T-helper 17 cell (primary cell): ENCODE results near the gene ZNF48. TPM values are rescaled to one million over a fixed set of nuclear protein-coding genes. Genes with fewer than 3 reads are reported as not detected.
A peak's percentile ranks its signal among the peaks of the same experiment; 100 is the strongest.

Experiments
- ATAC-seq: fragments of 150-1000 bp; cut with Tn5 transposase; 2 replicates; pipeline ENCODE4 v1.10.0; 2021; ENCODE audit warnings: mild to moderate bottlenecking, moderate library complexity
- DNase-seq, 3 donors: peaks; one replicate each; pipeline versions ENCODE4 v3.0.0 to v3.0.0-alpha.2; 2020 to 2021
- H3K9me3 ChIP-seq: one replicate; pipeline ENCODE4 v1.7.0; 2013; ENCODE audit warnings: low read length, mild to moderate bottlenecking; ENCODE audit not compliant: control insufficient read depth, poor library complexity, severe bottlenecking
- H3K27ac Mint-ChIP-seq: one replicate; pipeline ENCODE4 v1.8.0; 2022; ENCODE audit warnings: mild to moderate bottlenecking, moderate library complexity, mixed read lengths
- H3K27me3 Mint-ChIP-seq: one replicate; pipeline ENCODE4 v1.8.0; 2022; ENCODE audit warnings: mixed read lengths
- H3K36me3 Mint-ChIP-seq: one replicate; pipeline ENCODE4 v1.8.0; 2022; ENCODE audit warnings: low read depth, mixed read lengths
- H3K4me1 Mint-ChIP-seq: one replicate; pipeline ENCODE4 v1.8.0; 2022; ENCODE audit warnings: mild to moderate bottlenecking, mixed read lengths
- H3K4me3 Mint-ChIP-seq: one replicate; pipeline ENCODE4 v1.8.0; 2022; ENCODE audit warnings: mild to moderate bottlenecking, moderate library complexity, mixed read lengths
- total RNA-seq, 4 donors: library from RNA in 2 of 4; stranded (reverse) in 2 of 4; gene quantifications; one replicate each; pipeline ENCODE4 v1.2.3 and lab custom pipeline; 2022 to 2026

ZNF48 gene
- total RNA-seq, 2 donors from 2014 or later: 6.2 to 6.7 TPM

DNA sequence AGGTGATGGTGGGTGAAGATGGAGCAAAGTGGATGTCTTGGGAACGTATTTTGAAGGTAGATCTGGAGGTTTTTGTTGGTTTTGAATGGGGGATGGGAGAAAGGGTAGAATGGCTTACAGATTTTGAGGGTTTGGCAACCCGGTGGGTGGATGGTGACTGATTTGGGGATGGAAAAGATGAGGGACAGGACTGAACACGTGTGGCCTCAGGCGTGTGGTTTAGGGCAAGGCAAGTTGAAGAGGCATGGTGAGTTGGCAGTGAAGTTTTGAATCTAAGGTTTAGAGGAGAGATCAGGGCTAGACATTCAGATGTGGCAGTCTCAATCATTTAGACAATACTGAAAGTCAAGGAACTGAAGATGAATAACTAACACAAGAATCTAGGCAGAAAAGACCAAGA lies 39.6 kb downstream of the ZNF48 start:
- H3K4me1 Mint-ChIP-seq: peaks cover 20% of the 10 kb centered on the region
- H3K27ac Mint-ChIP-seq: peak overlapping the region; percentile 90
- H3K4me3 Mint-ChIP-seq: peak overlapping the region; percentile 16
- ATAC-seq: no peak
- H3K9me3 ChIP-seq: no peaks in the 10 kb centered on the region
- no peaks in the 10 kb centered on the region for H3K36me3 Mint-ChIP-seq
- DNase-seq: no peak
- no peaks in the 10 kb centered on the region for H3K27me3 Mint-ChIP-seq

- Mint-ChIP-seq H3K27me3 (no peaks in the 10 kb centered on the region), H3K4me1 (peaks cover 22% of the 10 kb centered on the region), H3K27ac (no peak overlapping the region), H3K4me3 (no peak overlapping the region), H3K36me3 (no peaks in the 10 kb centered on the region)
- H3K9me3 ChIP-seq: no peaks in the 10 kb centered on the region
- DNase-seq (no peak), ATAC-seq (no peak)
Measured at GRCh38 chr16:30437511-30438046, 42.4 kb downstream of the ZNF48 start.

DNA sequence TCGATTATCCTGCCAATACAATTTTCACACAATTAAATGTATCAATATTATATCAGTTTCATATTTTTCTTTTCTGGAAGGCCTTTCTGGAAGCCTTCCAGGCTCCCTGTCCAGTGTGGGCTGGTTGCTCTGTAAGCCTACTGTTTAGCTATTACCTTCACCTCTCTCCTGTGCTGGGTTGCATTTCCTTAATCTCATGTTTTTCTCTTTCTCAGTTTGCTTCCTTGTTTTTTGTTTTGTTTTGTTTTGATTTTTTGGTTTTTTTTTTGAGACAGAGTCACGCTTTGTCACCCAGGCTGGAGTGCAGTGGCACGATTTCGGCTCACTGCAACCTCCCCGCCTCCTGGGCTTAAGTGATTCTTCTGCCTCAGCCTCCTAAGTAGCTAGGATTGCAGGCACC lies 43.6 kb downstream of the ZNF48 start:
- DNase-seq: no peak
- H3K27ac Mint-ChIP-seq: no peak overlapping the region
- ATAC-seq: no peak
- no peaks in the 10 kb centered on the region for H3K9me3 ChIP-seq
- H3K36me3 Mint-ChIP-seq: no peaks in the 10 kb centered on the region
- no peaks in the 10 kb centered on the region for H3K27me3 Mint-ChIP-seq
- H3K4me1 Mint-ChIP-seq: peaks cover 28% of the 10 kb centered on the region
- H3K4me3 Mint-ChIP-seq: peak overlapping the region; percentile 36

- no peak for ATAC-seq
- no peak for DNase-seq
- H3K36me3 Mint-ChIP-seq: no peaks in the 10 kb centered on the region
- peaks cover 25% of the 10 kb centered on the region for H3K4me1 Mint-ChIP-seq
- H3K9me3 ChIP-seq: no peaks in the 10 kb centered on the region
- no peak overlapping the region for H3K27ac Mint-ChIP-seq
- no peak overlapping the region for H3K4me3 Mint-ChIP-seq
- no peaks in the 10 kb centered on the region for H3K27me3 Mint-ChIP-seq
Measured at GRCh38 chr16:30439720-30440348, 44.6 kb downstream of the ZNF48 start.

DNA sequence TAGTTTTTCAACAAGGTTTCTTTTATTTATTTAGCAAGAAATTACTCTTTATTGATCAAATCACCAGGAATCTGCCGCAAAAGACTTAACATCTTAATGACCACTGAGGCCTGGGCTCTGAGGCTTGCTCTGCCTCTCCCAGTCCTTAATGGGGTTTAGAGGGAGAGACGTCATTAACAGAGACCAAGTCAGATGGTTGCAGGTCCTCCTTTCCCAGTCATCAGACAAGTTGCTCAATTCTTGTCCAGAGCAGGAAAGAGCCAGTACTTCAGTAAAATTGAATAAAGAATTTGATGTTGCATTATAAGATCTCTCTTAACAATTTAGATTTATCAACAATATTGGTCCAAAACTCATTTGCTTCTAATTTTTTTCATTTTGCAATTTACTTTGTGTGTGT lies 48.4 kb downstream of the ZNF48 start:
- Mint-ChIP-seq H3K27me3 (no peaks in the 10 kb centered on the region), H3K36me3 (no peaks in the 10 kb centered on the region), H3K27ac (peak overlapping the region; percentile 46), H3K4me1 (peaks cover 24% of the 10 kb centered on the region), H3K4me3 (peak overlapping the region; percentile 91)
- DNase-seq: no peak
- H3K9me3 ChIP-seq: no peaks in the 10 kb centered on the region
- ATAC-seq: no peak

DNA sequence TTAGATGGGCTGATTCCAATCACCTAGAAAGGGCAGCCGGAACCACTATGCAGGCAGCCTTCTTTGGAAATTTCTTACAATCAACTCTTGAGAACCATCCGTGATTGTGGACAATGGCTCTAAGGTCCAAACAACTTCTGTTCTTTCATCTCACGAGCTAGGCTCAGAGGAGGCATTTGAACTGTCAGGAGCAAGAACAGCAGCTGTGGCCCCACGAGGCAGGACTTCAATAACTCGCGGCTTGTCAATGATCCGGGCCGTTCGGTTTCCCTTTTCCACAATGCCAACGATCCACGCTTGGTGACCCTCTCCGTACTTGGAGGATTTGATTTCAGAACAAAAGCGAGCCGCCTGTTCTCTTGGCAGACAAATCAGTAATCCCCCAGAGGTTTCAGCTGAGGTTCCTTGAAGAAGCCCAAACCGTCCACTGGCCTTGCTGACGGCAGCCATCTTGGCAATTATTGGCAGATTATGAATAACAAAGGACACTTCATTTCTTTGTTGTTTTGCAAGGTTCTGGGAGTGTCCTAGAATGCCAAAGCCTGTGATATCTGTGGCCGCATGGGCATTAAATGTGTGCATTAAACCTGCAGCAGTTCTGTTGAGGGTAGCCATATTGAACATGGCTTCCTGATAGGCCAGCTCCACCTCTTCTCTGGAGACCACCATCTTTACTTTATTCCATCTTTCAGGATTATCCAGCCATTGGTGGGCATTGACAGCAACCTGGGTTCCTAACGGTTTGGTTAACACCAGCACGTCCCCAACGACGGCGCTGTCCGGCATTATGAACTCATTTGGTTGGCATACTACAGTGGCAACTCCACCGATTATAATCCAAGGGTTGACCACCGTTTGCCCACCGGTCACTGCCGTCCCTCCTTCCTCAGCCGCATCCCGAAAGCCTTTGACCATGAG lies 49.3 kb downstream of the ZNF48 start:
- Mint-ChIP-seq H3K4me3 (peak overlapping the region; percentile 91), H3K36me3 (no peaks in the 10 kb centered on the region), H3K27me3 (no peaks in the 10 kb centered on the region), H3K4me1 (peaks cover 22% of the 10 kb centered on the region), H3K27ac (peak overlapping the region; percentile 46)
- H3K9me3 ChIP-seq: no peaks in the 10 kb centered on the region
- DNase-seq (no peak), ATAC-seq (no peak)

DNA sequence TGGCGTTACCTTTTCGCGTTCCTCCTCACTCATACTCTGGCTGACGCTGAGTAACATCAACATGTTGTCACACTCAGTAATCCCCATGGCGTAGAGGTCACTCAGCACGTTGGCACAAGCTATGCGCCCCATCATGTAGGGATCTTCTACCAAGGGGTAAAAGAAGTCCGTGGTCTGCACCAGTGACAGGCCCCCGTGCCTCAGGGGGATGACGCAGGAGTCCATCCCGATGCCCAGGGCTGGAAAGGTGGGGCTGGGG lies 49.9 kb downstream of the ZNF48 start:
- ATAC-seq (no peak), DNase-seq (no peak)
- Mint-ChIP-seq H3K4me1 (peaks cover 22% of the 10 kb centered on the region), H3K27ac (peak overlapping the region; percentile 46), H3K36me3 (no peaks in the 10 kb centered on the region), H3K4me3 (peak overlapping the region; percentile 91), H3K27me3 (no peaks in the 10 kb centered on the region)
- H3K9me3 ChIP-seq: no peaks in the 10 kb centered on the region

DNA sequence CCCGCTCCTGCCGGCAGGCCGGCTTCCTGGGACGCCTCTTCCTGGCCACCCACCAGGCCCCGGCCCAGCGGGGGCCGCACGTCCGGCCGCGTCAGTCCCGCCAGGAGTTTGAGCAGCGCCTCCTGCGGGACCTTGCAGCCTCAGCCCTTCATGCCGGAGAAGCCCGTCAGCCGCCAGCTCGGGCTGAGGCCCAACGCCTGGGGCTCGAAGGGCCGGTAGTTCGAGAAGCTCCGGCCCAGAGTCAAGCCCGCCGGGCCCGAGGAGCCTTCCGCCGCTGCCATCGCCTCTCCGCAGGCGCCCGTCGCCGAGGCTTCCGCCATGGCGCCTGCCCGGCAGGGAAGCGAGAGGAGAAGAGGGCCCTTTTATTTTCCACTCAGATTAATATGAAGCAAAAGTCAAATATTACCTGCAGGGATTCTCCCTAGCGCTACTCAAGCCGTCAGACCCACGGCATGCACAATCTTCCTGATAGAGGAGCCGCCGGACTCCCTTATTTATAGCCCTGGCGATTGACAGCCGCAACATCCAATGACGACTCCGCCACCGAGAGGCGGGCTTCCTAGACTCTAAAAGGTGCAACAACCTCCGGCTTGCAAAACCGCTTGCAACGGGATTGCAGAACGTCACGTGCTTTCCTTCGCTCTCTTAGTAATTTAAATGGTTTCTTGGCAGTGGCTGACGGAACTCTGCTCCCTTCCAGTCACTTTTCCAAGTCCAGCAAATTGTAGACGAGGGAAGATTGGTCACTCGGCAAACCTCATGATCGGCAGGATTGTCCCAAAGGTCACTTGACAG lies 50.4 kb downstream of the ZNF48 start, which contains the start of gene SEPHS2:
TSS of gene SEPHS2 (minus strand) at position 467 of the 795 bp plus-strand sequence. CDS start at position 320, 147 bp downstream.
- Mint-ChIP-seq H3K4me3 (peak within 1 kb of the TSS; percentile 91), H3K4me1 (peaks cover 25% of the 10 kb centered on the region), H3K27ac (peak within 1 kb of the TSS; percentile 46), H3K27me3 (no peaks in the 10 kb centered on the region), H3K36me3 (no peaks in the 10 kb centered on the region)
- H3K9me3 ChIP-seq: no peaks in the 10 kb centered on the region
- DNase-seq (peak; percentile 79 to 94 (median 90)), ATAC-seq (peak; percentile 97)

GRCh38 chr16:30446203-30446595 lies 51.0 kb downstream of the ZNF48 start:
- DNase-seq (no peak), ATAC-seq (no peak)
- H3K4me1 Mint-ChIP-seq: peaks cover 25% of the 10 kb centered on the region
- peak overlapping the region; percentile 91 for H3K4me3 Mint-ChIP-seq
- no peaks in the 10 kb centered on the region for H3K36me3 Mint-ChIP-seq
- peak overlapping the region; percentile 46 for H3K27ac Mint-ChIP-seq
- H3K9me3 ChIP-seq: no peaks in the 10 kb centered on the region
- H3K27me3 Mint-ChIP-seq: no peaks in the 10 kb centered on the region

DNA sequence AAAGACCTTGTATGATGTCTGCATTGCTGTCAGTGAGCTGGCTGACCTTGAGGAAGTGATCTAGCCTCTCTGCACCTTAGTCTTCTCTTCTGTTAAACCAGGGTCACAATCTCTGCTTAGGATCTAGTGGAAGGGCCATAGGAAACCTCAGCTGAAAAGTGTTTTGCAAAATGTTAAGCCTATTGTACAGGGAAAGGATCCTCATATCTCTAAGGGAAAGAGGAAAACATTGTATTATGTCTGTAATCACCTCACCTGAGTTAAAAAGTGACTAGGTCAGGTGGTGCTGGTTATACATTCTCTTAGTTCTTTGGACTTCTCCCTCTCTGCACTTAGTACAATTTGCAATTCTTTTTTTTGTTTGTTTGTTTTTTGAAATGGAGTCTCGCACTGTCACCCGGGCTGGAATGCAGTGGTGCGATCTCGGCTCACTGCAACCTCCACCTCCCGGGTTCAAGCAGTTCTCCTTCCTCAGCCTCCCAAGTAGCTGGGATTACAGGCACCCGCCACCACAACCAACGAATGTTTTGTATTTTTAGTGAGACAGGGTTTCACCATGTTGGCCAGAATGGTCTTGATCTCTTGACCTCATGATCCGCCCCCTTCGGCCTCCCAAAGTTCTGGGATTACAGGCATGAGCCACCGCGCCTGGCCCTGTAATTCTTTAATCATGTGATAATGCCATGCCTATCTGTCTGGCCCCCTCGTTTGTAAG lies 52.4 kb downstream of the ZNF48 start:
- no peaks in the 10 kb centered on the region for H3K9me3 ChIP-seq
- Mint-ChIP-seq H3K4me3 (peak overlapping the region; percentile 36), H3K4me1 (peaks cover 25% of the 10 kb centered on the region), H3K36me3 (no peaks in the 10 kb centered on the region), H3K27me3 (no peaks in the 10 kb centered on the region), H3K27ac (no peak overlapping the region)
- DNase-seq: no peak
- no peak for ATAC-seq

DNA sequence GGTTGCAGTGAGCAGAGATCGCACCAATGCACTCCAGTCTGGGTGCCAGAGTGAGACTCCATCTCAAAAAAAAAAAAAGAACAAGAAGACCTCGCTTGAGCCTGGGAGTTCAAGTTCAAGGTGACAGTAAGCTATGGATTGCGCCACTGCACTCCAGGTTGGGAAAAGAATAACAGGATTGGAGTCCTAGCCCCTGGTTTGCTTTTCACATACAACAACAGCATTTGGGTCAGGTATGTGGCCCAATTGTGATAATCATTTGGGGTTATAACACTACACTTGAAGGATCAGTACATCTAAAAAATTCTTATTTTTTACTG lies 53.9 kb downstream of the ZNF48 start:
- no peaks in the 10 kb centered on the region for H3K36me3 Mint-ChIP-seq
- no peaks in the 10 kb centered on the region for H3K9me3 ChIP-seq
- peaks cover 16% of the 10 kb centered on the region for H3K4me1 Mint-ChIP-seq
- ATAC-seq (no peak), DNase-seq (no peak)
- no peaks in the 10 kb centered on the region for H3K27me3 Mint-ChIP-seq
- H3K4me3 Mint-ChIP-seq: no peak overlapping the region
- H3K27ac Mint-ChIP-seq: no peak overlapping the region
